H9 (cell line): ENCODE measurements around the gene PDC. TPM values are rescaled to one million over a fixed set of nuclear protein-coding genes. Genes with fewer than 3 reads are reported as not detected.

Experiments used
- DNase-seq: peaks from one replicate; pipeline ENCODE4 v3.0.0-alpha.2; 2017
- H2AFZ ChIP-seq: one replicate; pipeline ENCODE4 v1.6.1; 2013; ENCODE audit warnings: mild to moderate bottlenecking, low read length, control low read depth, moderate library complexity
- H2AK5ac ChIP-seq: 2 replicates; pipeline ENCODE4 v1.6.1; 2013; ENCODE audit warnings: low read length, control low read depth, mixed read lengths; ENCODE audit not compliant: insufficient read length
- H2BK120ac ChIP-seq: one replicate; pipeline ENCODE4 v1.6.1; 2013; ENCODE audit warnings: low read depth, mild to moderate bottlenecking, low read length, control low read depth, inconsistent platforms; ENCODE audit not compliant: poor library complexity, severe bottlenecking
- H2BK12ac ChIP-seq: 2 replicates; pipeline ENCODE4 v1.6.1; 2013; ENCODE audit warnings: low read length, control low read depth, mixed read lengths, low read depth; ENCODE audit not compliant: insufficient read length
- H2BK15ac ChIP-seq: 2 replicates; pipeline ENCODE4 v1.6.1; 2013; ENCODE audit warnings: low read depth, low read length, control low read depth
- H2BK20ac ChIP-seq: one replicate; pipeline ENCODE4 v1.6.1; 2013; ENCODE audit warnings: low read depth, mild to moderate bottlenecking, low read length, control low read depth, inconsistent platforms; ENCODE audit not compliant: poor library complexity, severe bottlenecking
- H2BK5ac ChIP-seq: 2 replicates; pipeline ENCODE4 v1.6.1; 2013; ENCODE audit warnings: low read length, control low read depth, mixed read lengths; ENCODE audit not compliant: insufficient read length
- H3K14ac ChIP-seq: 2 replicates; pipeline ENCODE4 v1.6.1; 2013; ENCODE audit warnings: low read length, control low read depth; ENCODE audit not compliant: insufficient read depth
- H3K18ac ChIP-seq: 2 replicates; pipeline ENCODE4 v1.6.1; 2013; ENCODE audit warnings: low read depth, mild to moderate bottlenecking, mixed read lengths, low read length, control low read depth; ENCODE audit not compliant: insufficient read length
- H3K23ac ChIP-seq: 2 replicates; pipeline ENCODE4 v1.6.1; 2013; ENCODE audit warnings: low read length, control low read depth, mixed read lengths, low read depth; ENCODE audit not compliant: insufficient read length
- H3K23me2 ChIP-seq: 2 replicates; pipeline ENCODE4 v1.6.1; 2013; ENCODE audit warnings: low read depth, mild to moderate bottlenecking, mixed read lengths, low read length, control low read depth; ENCODE audit not compliant: insufficient read length, poor library complexity, severe bottlenecking
- H3K27ac ChIP-seq: 2 replicates; pipeline ENCODE4 v1.5.1; 2013; ENCODE audit warnings: low read length, control low read depth, mixed read lengths, low read depth; ENCODE audit not compliant: insufficient read length
- H3K27me3 ChIP-seq: 2 replicates; pipeline ENCODE4 v1.6.1; 2013; ENCODE audit warnings: low read length, control low read depth, inconsistent platforms; ENCODE audit not compliant: insufficient read depth
- H3K4ac ChIP-seq: 2 replicates; pipeline ENCODE4 v1.6.1; 2013; ENCODE audit warnings: low read depth, mild to moderate bottlenecking, control low read depth, inconsistent platforms, low read length, moderate library complexity
- H3K4me1 ChIP-seq: 2 replicates; pipeline ENCODE4 v1.6.1; 2013; ENCODE audit warnings: low read length, control low read depth, inconsistent platforms; ENCODE audit not compliant: insufficient read depth
- H3K4me2 ChIP-seq: 2 replicates; pipeline ENCODE4 v1.6.1; 2013; ENCODE audit warnings: low read length, control low read depth, mixed read lengths; ENCODE audit not compliant: insufficient read length, insufficient read depth
- H3K56ac ChIP-seq: 2 replicates; pipeline ENCODE4 v1.6.1; 2013; ENCODE audit warnings: low read depth, mild to moderate bottlenecking, mixed read lengths, low read length, control low read depth; ENCODE audit not compliant: insufficient read length
- H3K79me1 ChIP-seq: 2 replicates; pipeline ENCODE4 v1.6.1; 2013; ENCODE audit warnings: low read depth, mild to moderate bottlenecking, moderate library complexity, low read length, control low read depth, inconsistent platforms; ENCODE audit not compliant: insufficient read depth, poor library complexity, severe bottlenecking
- H3K79me2 ChIP-seq: 2 replicates; pipeline ENCODE4 v1.6.1; 2013; ENCODE audit warnings: low read length, control low read depth, inconsistent platforms; ENCODE audit not compliant: insufficient read depth
- H3K9ac ChIP-seq: 2 replicates; pipeline ENCODE4 v1.6.1; 2013; ENCODE audit warnings: low read length, control low read depth, mixed read lengths; ENCODE audit not compliant: insufficient read length; ENCODE audit errors: extremely low read depth
- H3K9me3 ChIP-seq: one replicate; pipeline ENCODE4 v1.6.1; 2013; ENCODE audit warnings: low read depth, low read length, inconsistent platforms; ENCODE audit not compliant: control insufficient read depth
- H3T11ph ChIP-seq: one replicate; pipeline ENCODE4 v1.6.1; 2013; ENCODE audit warnings: mild to moderate bottlenecking, low read length, control low read depth, inconsistent platforms
- H4K20me1 ChIP-seq: one replicate; pipeline ENCODE4 v1.6.1; 2013; ENCODE audit not compliant: control insufficient read depth, insufficient read length, insufficient read depth
- H4K5ac ChIP-seq: 2 replicates; pipeline ENCODE4 v1.6.1; 2013; ENCODE audit warnings: low read depth, mild to moderate bottlenecking, mixed read lengths, low read length, control low read depth; ENCODE audit not compliant: insufficient read length
- H4K8ac ChIP-seq: replicated peaks from 2 replicates; pipeline ENCODE4 v1.6.1; 2013; ENCODE audit warnings: low read length, control low read depth, mixed read lengths, low read depth; ENCODE audit not compliant: insufficient read length
- H4K91ac ChIP-seq: 2 replicates; pipeline ENCODE4 v1.6.1; 2013; ENCODE audit warnings: low read depth, mild to moderate bottlenecking, moderate library complexity, mixed read lengths, low read length, control low read depth; ENCODE audit not compliant: insufficient read length
- H3K27ac Mint-ChIP-seq, 3 experiments: 2 replicates in 2 of 3; 3 replicates in 1 of 3; pipeline ENCODE4 v1.8.0; 2020 to 2021; ENCODE audit warnings: mixed read lengths in 3 of 3, mild to moderate bottlenecking in 1 of 3, moderate library complexity in 1 of 3
- H3K27me3 Mint-ChIP-seq: 2 replicates; pipeline ENCODE4 v1.8.0; 2021; ENCODE audit warnings: low read depth, mild to moderate bottlenecking, moderate library complexity, mixed read lengths
- H3K36me3 Mint-ChIP-seq, 3 experiments: 2 replicates in 2 of 3; 3 replicates in 1 of 3; pipeline ENCODE4 v1.8.0; 2020 to 2021; ENCODE audit warnings: low read depth in 3 of 3, mixed read lengths in 3 of 3; ENCODE audit not compliant: insufficient read depth in 1 of 3
- H3K4me1 Mint-ChIP-seq, 2 experiments: 2 replicates each; pipeline ENCODE4 v1.8.0; 2020; ENCODE audit warnings: mixed read lengths in 2 of 2
- H3K4me3 Mint-ChIP-seq, 2 experiments: 2 replicates in 1 of 2; 3 replicates in 1 of 2; pipeline ENCODE4 v1.8.0; 2020 to 2021; ENCODE audit warnings: mild to moderate bottlenecking in 2 of 2, mixed read lengths in 2 of 2, moderate library complexity in 1 of 2
- H3K9me3 Mint-ChIP-seq, 2 experiments: 2 replicates in 1 of 2; 3 replicates in 1 of 2; pipeline ENCODE4 v1.8.0; 2020; ENCODE audit warnings: mild to moderate bottlenecking in 2 of 2, mixed read lengths in 2 of 2, moderate library complexity in 1 of 2
- CTCF ChIP-seq: fragments of 200-600 bp; sonication (generic); conservative IDR thresholded peaks from 3 replicates; pipeline ENCODE4 v1.8.0; 2021; ENCODE audit warnings: antibody characterized with exemption, mild to moderate bottlenecking
- WGBS: extraction: QIAGEN DNeasy Blood & Tissue Kit; methylation state at CpG from one replicate; pipeline ENCODE4 v1.1.7; 2013; ENCODE audit warnings: missing lambda C conversion rate, low lambda C conversion rate, mixed read lengths; ENCODE audit not compliant: insufficient read length; ENCODE audit errors: extremely low coverage; 5-methylcytosine and 5-hydroxymethylcytosine counted together
- total RNA-seq: library from RNA; stranded (reverse); gene quantifications from 2 replicates; pipeline ENCODE4 v1.2.1, GENCODE V29; 2021

The PDC gene
- total RNA-seq, 1 experiment from 2014 or later, result not detected

GRCh38 chr1:186426118-186426517 lies 34.8 kb downstream of the PDC start:
- no peaks in the 10 kb centered on the region for H3K4me1 ChIP-seq
- H3K4ac ChIP-seq, result no peak overlapping the region
- H2BK15ac ChIP-seq, result no peak overlapping the region
- H2BK120ac ChIP-seq, result no peak overlapping the region
- H3K79me2 ChIP-seq, result no peaks in the 10 kb centered on the region
- no peaks in the 10 kb centered on the region for H3K9me3 Mint-ChIP-seq
- H2BK12ac ChIP-seq, result no peak overlapping the region
- no peaks in the 10 kb centered on the region for H4K20me1 ChIP-seq
- no peak overlapping the region for H3K23ac ChIP-seq
- H2BK20ac ChIP-seq, result no peak overlapping the region
- no peaks in the 10 kb centered on the region for H3K9me3 ChIP-seq
- no peak overlapping the region for H2BK5ac ChIP-seq
- H2AK5ac ChIP-seq, result no peak overlapping the region
- no peaks in the 10 kb centered on the region for H3K27me3 Mint-ChIP-seq
- no peaks in the 10 kb centered on the region for H3K36me3 Mint-ChIP-seq
- H3K14ac ChIP-seq, result no peak overlapping the region
- H4K8ac ChIP-seq, result no peak overlapping the region
- H2AFZ ChIP-seq, result no peak overlapping the region
- H4K91ac ChIP-seq, result no peak overlapping the region
- no peak overlapping the region for H3T11ph ChIP-seq
- no peak for TF ChIP-seq CTCF
- no peak for DNase-seq
- no peaks in the 10 kb centered on the region for H3K79me1 ChIP-seq
- H3K27ac Mint-ChIP-seq, result no peak overlapping the region
- H3K4me2 ChIP-seq, result no peak overlapping the region
- no CpG with 5 or more reads among the region's 3 CpGs for WGBS
- H3K56ac ChIP-seq, result no peak overlapping the region
- H3K4me3 Mint-ChIP-seq, result no peak overlapping the region
- H3K27ac ChIP-seq, result no peak overlapping the region
- H3K9ac ChIP-seq, result no peak overlapping the region
- H3K4me1 Mint-ChIP-seq, result no peaks in the 10 kb centered on the region
- no peaks in the 10 kb centered on the region for H3K27me3 ChIP-seq
- no peaks in the 10 kb centered on the region for H3K23me2 ChIP-seq
- H4K5ac ChIP-seq, result no peak overlapping the region
- no peak overlapping the region for H3K18ac ChIP-seq
